Neutrophil (primary cell): ENCODE data around the gene GALNT9.

Experiments
- H3K27ac ChIP-seq: fragments of 200-600 bp; sonication (generic); 2 replicates; pipeline ENCODE4 v1.5.1; 2016; ENCODE audit warnings: mild to moderate bottlenecking, moderate library complexity
- H3K27me3 ChIP-seq: fragments of 200-600 bp; sonication (generic); 2 replicates; pipeline ENCODE4 v1.6.0; 2016; ENCODE audit warnings: mild to moderate bottlenecking
- H3K36me3 ChIP-seq: fragments of 200-600 bp; sonication (generic); 2 replicates; pipeline ENCODE4 v1.5.1; 2017
- H3K4me1 ChIP-seq, 2 experiments: fragments of 200-600 bp in 1 of 2; sonication (generic) in 1 of 2; 1 replicate in 1 of 2; 2 replicates in 1 of 2; pipeline versions ENCODE4 v1.5.1 to v1.6.1; 2013 to 2016; ENCODE audit warnings: low read depth in 1 of 2, low read length in 1 of 2, mild to moderate bottlenecking in 1 of 2, moderate library complexity in 1 of 2; ENCODE audit not compliant: control insufficient read depth in 1 of 2, insufficient read depth in 1 of 2
- H3K4me3 ChIP-seq, 2 experiments: fragments of 200-600 bp in 1 of 2; sonication (generic) in 1 of 2; 1 replicate in 1 of 2; 2 replicates in 1 of 2; pipeline ENCODE4 v1.5.1; 2013 to 2016; ENCODE audit warnings: low read depth in 1 of 2, low read length in 1 of 2, mild to moderate bottlenecking in 1 of 2, moderate library complexity in 1 of 2
- H3K9me3 ChIP-seq: fragments of 200-600 bp; sonication (generic); 2 replicates; pipeline ENCODE4 v1.5.1; 2016
- CTCF ChIP-seq: fragments of 200-600 bp; sonication (generic); IDR thresholded peaks from 2 replicates; pipeline ENCODE4 v1.5.1; 2016; ENCODE audit warnings: antibody characterized with exemption

The GALNT9 gene

GRCh38 chr12:132229193-132229760 lies 100.1 kb downstream of the GALNT9 start:
- peaks cover 19% of the 10 kb centered on the region for H3K27me3 ChIP-seq
- H3K27ac ChIP-seq, result no peak overlapping the region
- no peaks in the 10 kb centered on the region for H3K9me3 ChIP-seq
- no peak for TF ChIP-seq CTCF
- no peak overlapping the region for H3K4me3 ChIP-seq
- H3K36me3 ChIP-seq, result no peaks in the 10 kb centered on the region
- H3K4me1 ChIP-seq, result no peaks in the 10 kb centered on the region

GRCh38 chr12:132228476-132229192 lies 100.8 kb downstream of the GALNT9 start:
- TF ChIP-seq CTCF, result no peak
- H3K9me3 ChIP-seq, result no peaks in the 10 kb centered on the region
- peaks cover 19% of the 10 kb centered on the region for H3K27me3 ChIP-seq
- no peaks in the 10 kb centered on the region for H3K36me3 ChIP-seq
- H3K27ac ChIP-seq, result no peak overlapping the region
- no peaks in the 10 kb centered on the region for H3K4me1 ChIP-seq
- H3K4me3 ChIP-seq, result no peak overlapping the region

- H3K27me3 ChIP-seq, result peaks cover 19% of the 10 kb centered on the region
Measured at GRCh38 chr12:132227782-132228475, 101.5 kb downstream of the GALNT9 start.

GRCh38 chr12:132227118-132227517 lies 102.3 kb downstream of the GALNT9 start:
- Histone ChIP-seq H3K4me1 (peaks cover 7 to 9% of the 10 kb centered on the region in 2 experiments), H3K27me3 (peaks cover 24% of the 10 kb centered on the region), H3K9me3 (no peaks in the 10 kb centered on the region), H3K4me3 (no peak overlapping the region), H3K27ac (no peak overlapping the region), H3K36me3 (no peaks in the 10 kb centered on the region)
- TF ChIP-seq CTCF, result no peak

More at GRCh38 chr12:132227782-132228475, 101.5 kb downstream of the GALNT9 start:
- Histone ChIP-seq H3K4me3 (no peak overlapping the region), H3K27ac (no peak overlapping the region), H3K36me3 (no peaks in the 10 kb centered on the region), H3K4me1 (peaks cover under 1 to 1% of the 10 kb centered on the region in 2 experiments), H3K9me3 (no peaks in the 10 kb centered on the region)
- no peak for TF ChIP-seq CTCF

- Histone ChIP-seq H3K27ac (no peak overlapping the region), H3K4me1 (peaks cover 7 to 9% of the 10 kb centered on the region in 2 experiments), H3K4me3 (no peak overlapping the region), H3K36me3 (no peaks in the 10 kb centered on the region), H3K9me3 (no peaks in the 10 kb centered on the region), H3K27me3 (peaks cover 27% of the 10 kb centered on the region)
- TF ChIP-seq CTCF, result no peak
Measured at GRCh38 chr12:132226604-132227003, 102.8 kb downstream of the GALNT9 start.
